Stimulated activated CD8-positive, alpha-beta memory T cell treated with anti-CD3 and anti-CD28 coated beads, Interleukin-7, amount 100 ng/mL, for 24 hours (primary cell): ENCODE data around the gene TMCC1.
"Not testable (repeated sequence)": the region's sequence is repeated elsewhere in the genome, so short reads cannot be mapped to it uniquely, and the experiment has no call there.

Experiments used
- DNase-seq: peaks from one replicate; pipeline ENCODE4 v3.0.0-alpha.2; 2020; ENCODE audit warnings: low read depth

The TMCC1 gene

DNA sequence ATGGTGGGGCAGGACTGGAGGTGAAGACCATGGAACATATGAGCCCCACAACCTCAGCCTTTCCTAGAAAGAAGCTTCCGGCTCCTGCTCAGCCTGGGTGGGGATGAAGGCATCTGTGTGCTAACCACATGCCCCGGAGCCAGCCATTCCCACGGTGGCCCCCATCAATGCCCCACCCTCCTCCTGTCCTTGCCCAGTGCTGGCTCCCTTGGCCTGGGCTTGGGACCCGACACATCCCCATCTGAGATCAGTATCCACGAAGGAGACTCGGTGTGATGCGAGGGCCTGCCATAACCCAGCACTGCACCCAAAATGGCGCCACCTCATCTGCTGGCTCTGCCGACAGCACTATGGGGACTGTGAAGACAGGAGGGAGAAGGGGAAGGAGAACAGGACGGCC lies 270.6 kb downstream of the TMCC1 start:
- DNase-seq: no peak

DNA sequence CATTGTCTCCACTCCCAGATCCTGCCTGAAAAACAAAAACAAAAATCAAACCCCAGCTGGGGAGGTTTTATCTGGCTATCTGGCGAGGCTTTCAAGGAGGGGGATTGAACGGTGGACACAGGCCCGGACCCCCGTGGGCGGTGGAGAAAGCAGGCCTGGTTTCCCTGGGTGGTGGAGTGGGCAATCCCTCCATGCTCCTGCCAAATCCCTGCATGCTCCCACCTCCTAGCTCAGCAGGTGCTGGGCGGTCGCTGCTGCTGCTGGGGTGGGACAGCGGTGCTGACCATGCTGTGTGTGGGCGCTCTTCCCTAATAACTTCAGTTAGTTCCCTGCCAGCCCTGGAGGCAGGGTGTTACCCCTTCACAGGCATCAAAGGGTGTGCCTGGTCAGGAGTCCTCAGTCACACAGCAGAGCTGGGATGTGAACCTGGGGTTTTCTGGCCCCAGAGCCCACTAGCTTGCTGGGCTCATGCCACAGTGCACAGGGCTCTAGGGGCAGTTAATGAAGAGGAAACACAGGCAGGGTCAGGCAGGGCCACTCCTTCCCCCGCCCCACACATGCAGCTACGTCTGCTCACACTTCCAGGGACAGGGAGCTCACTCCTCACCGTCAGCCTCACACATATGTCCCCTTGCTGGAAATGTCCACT lies 271.2 kb downstream of the TMCC1 start:
- no peak for DNase-seq

DNA sequence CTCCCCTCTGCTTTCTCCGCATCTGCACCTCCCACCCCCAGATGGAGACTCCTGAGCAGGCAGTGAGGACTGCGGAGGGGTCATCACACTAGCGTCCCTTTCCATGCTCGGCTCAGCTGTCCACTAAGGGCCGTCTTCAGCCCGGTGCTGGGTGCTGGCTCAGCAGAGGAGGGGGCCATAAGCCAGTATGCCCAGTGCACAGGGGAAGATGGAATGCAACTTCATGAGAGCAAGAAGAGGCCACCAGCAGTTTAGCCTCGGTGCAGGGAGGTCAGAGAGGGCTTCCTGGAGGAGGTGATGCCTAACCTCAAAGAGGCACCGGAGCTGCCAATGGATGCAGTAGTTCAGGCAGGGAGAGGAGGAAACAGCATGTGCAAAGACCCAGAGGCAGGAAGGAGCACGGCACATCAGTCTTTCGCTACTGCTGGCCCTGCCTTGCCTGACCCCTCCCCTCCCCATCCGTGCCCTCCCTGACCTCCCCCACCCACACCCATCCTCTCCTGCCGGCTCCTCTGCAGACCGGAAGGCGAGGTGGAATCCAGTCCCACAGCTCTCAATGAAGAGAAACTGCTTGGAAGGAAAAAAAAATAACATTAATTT lies 271.8 kb downstream of the TMCC1 start:
- no peak for DNase-seq

DNA sequence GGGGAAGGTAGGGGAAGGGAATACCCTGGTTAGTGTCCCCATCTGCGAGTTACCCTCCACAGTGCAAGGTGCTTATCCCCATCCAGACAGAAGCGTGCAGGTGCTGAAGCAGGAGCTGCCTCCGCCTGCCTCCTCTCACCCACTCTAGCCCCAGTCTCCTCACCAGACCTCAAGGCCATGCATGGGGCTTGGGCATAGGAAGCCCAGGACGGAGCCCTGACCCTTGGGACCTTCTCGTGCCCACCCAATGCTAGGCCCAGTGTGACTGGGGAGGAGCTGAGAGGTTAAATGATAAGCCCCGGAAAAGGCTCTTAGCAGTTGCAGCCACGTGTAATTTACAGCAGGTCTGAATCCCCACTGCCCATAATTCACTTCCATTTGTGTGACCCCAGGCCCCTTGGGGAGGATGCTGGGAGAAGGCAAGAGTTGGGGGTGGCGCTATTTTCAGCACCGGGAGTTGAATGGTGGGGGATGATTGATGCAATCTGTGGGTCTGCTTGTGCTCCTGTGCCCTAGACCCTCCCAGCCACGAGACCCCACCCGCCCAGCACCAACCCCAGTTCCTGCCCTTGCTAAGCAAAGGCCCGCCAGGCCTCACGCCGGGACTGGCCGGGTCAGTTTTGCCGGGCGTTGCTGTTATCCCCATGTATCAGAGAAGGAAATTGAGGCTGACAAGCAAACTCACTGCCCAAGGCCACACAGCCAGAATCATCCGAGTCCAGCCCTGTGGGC lies 272.5 kb downstream of the TMCC1 start:
- DNase-seq: no peak

DNA sequence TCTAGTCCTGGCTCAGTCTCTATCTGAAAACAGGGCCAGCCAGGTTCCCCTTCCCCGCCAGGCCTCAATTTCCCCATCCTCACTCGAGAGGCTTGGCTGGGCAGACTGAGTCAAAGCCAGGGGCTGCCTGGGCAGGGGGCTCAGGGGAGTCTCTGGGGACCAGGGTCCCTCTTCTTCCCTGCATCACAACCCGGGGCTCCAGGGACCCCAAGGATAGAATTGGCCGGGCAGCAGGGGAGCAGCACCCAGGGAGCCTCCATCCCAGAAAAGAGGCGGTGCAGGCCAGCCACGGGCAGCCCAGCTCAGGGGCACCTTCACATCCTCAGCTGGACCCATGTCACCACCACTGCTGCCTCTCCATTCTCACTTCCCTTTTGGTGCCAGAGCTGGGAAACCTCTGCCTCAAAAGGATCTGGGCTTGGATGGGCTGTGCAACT lies 273.8 kb downstream of the TMCC1 start:
- DNase-seq: no peak

- no peak for DNase-seq
These were observed 274.4 kb downstream of the TMCC1 start for GRCh38 chr3:129618901-129619671.

- DNase-seq: no peak
These were observed 275.2 kb downstream of the TMCC1 start for GRCh38 chr3:129618186-129618820.

GRCh38 chr3:129617381-129618185 lies 275.9 kb downstream of the TMCC1 start:
- no peak for DNase-seq

GRCh38 chr3:129616713-129617112 lies 276.8 kb downstream of the TMCC1 start:
- no peak for DNase-seq

- DNase-seq: no peak
These were observed 277.2 kb downstream of the TMCC1 start for GRCh38 chr3:129616291-129616690.

DNA sequence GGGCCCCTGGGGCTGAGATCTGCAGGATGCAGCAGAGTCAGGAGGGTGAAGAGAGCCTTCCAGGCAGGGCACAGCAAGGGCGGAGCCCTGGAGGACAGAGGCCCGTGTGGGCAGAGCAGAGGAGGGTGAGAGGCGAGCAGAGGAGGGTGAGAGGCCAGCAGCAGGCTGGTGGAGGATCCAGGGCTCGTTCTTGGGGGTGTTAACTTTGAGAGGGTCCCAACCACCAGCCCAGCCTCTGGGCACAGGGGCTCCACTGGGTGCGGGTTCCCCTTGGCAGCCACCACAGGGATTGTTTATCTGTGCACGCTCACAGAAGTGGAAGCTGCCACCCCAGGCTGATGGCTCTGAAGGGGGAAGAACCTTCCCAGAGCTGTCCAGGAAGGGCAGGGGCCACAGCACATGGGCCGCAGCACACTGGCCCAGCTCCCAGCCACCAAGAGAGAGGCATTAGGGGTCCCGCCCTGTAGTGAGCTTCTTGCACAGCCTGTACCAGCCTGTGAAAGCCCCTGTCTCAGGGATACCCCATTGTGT lies 277.7 kb downstream of the TMCC1 start:
- no peak for DNase-seq

GRCh38 chr3:129614927-129615363 lies 278.6 kb downstream of the TMCC1 start:
- no peak for DNase-seq

GRCh38 chr3:129614435-129614834 lies 279.1 kb downstream of the TMCC1 start:
- no peak for DNase-seq

- DNase-seq: no peak
These were observed 280.2 kb downstream of the TMCC1 start for GRCh38 chr3:129613367-129613740.

DNA sequence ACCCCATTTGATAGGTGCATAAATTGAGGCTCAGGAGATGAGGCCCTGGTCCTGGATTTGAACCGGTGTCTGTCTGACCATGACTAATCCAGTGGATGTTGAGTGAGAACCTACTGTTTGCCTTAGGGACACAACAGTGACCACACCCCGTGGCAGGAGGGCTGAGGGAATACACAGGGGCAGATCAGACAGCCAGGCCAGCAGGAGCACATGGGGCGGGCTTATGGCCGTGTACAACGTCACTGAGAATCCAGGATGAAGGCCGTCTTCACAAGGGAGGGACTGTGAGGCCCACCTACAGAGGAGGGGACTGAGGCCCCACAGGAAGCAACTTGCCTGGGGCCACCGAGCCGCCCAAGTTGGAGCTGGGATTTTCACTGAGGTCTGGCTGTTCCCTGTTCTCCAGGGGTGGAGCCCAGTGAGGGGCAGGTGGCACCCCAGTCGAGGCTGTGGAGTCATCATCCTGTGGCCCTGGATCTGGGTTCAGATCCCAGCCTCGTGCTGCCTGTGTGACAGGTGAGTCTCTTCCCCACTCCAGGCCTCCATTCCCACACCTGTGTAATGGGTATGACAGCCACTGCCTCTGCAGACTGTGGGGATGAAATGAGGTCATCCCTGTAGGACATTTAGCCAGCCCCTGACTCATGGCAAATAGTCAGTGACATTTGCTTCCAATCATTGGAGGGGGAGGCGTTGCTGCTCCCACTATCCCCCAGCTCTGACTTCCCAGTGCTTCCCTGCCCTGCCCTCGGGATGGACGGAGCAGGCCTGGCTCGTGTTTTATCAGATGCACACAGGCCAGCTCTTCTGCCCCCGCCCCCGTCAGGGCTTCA lies 280.8 kb downstream of the TMCC1 start:
- no peak for DNase-seq

- no peak for DNase-seq
These were observed 281.5 kb downstream of the TMCC1 start for GRCh38 chr3:129611812-129612533.

DNA sequence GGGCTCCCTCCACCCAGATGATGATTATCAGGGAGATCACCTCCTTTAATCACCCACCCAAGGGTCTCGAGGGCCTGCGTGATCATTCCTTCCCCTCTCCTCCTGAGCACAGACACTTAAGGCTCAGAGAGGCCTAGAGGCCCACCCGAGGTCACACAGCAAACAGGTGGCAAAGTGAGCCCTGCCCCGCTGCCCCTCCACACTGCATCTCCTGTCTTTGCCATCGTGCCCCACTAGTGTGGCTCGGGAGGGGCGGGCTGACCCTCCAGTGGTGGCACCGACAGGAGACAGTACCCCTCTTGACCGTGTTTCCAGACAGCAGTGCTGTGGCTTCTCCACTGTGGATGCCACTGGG lies 282.1 kb downstream of the TMCC1 start:
- no peak for DNase-seq

DNA sequence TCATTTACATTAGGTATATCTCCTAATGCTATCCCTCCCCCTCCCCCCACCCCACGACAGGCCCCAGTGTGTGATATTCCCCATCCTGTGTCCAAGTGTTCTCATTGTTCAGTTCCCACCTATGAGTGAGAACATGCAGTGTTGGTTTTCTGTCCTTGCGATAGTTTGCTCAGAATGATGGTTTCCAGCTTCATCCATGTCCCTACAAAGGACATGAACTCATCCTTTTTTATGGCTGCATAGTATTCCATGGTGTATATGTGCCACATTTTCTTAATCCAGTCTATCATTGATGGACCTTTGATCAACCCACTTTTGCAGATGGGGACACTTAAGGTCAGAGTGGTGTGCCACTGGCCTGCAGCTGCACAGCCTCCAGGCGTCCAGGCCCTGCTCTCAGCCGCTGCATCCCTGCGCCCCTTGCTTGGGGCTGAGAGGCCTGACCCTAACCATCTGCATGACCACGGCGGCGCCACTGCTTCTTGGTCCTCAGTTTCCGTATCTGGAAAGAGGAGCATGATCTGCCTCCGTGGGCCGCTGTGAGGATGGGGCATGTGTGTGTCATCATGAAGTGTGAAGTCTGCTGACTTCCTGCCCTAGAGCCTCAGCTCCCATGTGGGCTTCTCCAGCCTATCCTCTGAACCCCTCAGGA lies 282.6 kb downstream of the TMCC1 start:
- DNase-seq: not testable (repeated sequence)

- DNase-seq: no peak
These were observed 283.2 kb downstream of the TMCC1 start for GRCh38 chr3:129610276-129610675.
